Neural cell (in vitro differentiated cells): Measurements from ENCODE around the gene CFAP52. TPM values are rescaled to one million over a fixed set of nuclear protein-coding genes. Genes with fewer than 3 reads are reported as not detected.

Experiments used
- H2AFZ ChIP-seq: fragments of 200-600, 300-800 bp; sonication (generic), shearing (Covaris generic); 2 replicates; pipeline ENCODE4 v1.6.0; 2014; ENCODE audit warnings: low read depth, mild to moderate bottlenecking, antibody characterized with exemption, low read length, moderate library complexity
- H3F3A ChIP-seq: fragments of 200-600 bp; shearing (Covaris generic); 2 replicates; pipeline ENCODE4 v1.6.1; 2016; ENCODE audit warnings: mild to moderate bottlenecking, moderate library complexity, mixed read lengths, antibody characterized with exemption, low read length; ENCODE audit not compliant: insufficient read depth, poor library complexity, severe bottlenecking
- H3K27ac ChIP-seq: fragments of 200-600, 300-800 bp; sonication (generic), shearing (Covaris generic); 2 replicates; pipeline ENCODE4 v1.5.1; 2014; ENCODE audit warnings: mild to moderate bottlenecking, low read length, moderate library complexity
- H3K27me3 ChIP-seq: fragments of 300-800, 200-600 bp; sonication (generic), shearing (Covaris generic); 2 replicates; pipeline ENCODE4 v1.6.0; 2014; ENCODE audit warnings: mild to moderate bottlenecking, low read depth, low read length, moderate library complexity; ENCODE audit not compliant: insufficient read depth
- H3K36me3 ChIP-seq: fragments of 300-800, 200-600 bp; sonication (generic), shearing (Covaris generic); 2 replicates; pipeline ENCODE4 v1.5.1; 2014; ENCODE audit warnings: mild to moderate bottlenecking, antibody characterized with exemption, low read length, moderate library complexity; ENCODE audit not compliant: insufficient read depth
- H3K4me2 ChIP-seq: fragments of 300-800, 200-600 bp; sonication (generic), shearing (Covaris generic); 2 replicates; pipeline ENCODE4 v1.6.0; 2014; ENCODE audit warnings: mild to moderate bottlenecking, low read length
- H3K4me3 ChIP-seq: fragments of 300-800, 200-600 bp; sonication (generic), shearing (Covaris generic); 2 replicates; pipeline ENCODE4 v1.5.1; 2014; ENCODE audit warnings: mild to moderate bottlenecking, low read length, moderate library complexity
- H3K79me2 ChIP-seq: fragments of 200-600 bp; shearing (Covaris generic); replicated peaks from 2 replicates; pipeline ENCODE4 v1.6.0; 2014; ENCODE audit warnings: mild to moderate bottlenecking, low read length, moderate library complexity; ENCODE audit not compliant: insufficient read depth
- H3K9ac ChIP-seq: fragments of 300-800, 200-600 bp; sonication (generic), shearing (Covaris generic); 2 replicates; pipeline ENCODE4 v1.6.1; 2016; ENCODE audit warnings: mild to moderate bottlenecking, low read length, mixed read lengths
- H3K9me2 ChIP-seq: fragments of 200-600 bp; shearing (Covaris generic); 2 replicates; pipeline ENCODE4 v1.6.1; 2016; ENCODE audit warnings: mild to moderate bottlenecking, low read length, mixed read lengths; ENCODE audit not compliant: insufficient read depth
- H3K9me3 ChIP-seq: fragments of 200-600, 300-800 bp; sonication (generic), shearing (Covaris generic); 2 replicates; pipeline ENCODE4 v1.6.1; 2016; ENCODE audit warnings: mild to moderate bottlenecking, mixed run types, low read length, moderate library complexity, mixed read lengths
- H4K20me1 ChIP-seq: fragments of 200-600 bp; shearing (Covaris generic); 2 replicates; pipeline ENCODE4 v1.6.1; 2016; ENCODE audit warnings: mild to moderate bottlenecking, mixed run types; ENCODE audit not compliant: insufficient read depth
- EP300 ChIP-seq: fragments of 450-650 bp; conservative IDR thresholded peaks from 2 replicates; pipeline ENCODE4 v1.6.1; 2014; ENCODE audit warnings: antibody characterized with exemption, mild to moderate bottlenecking, moderate library complexity; ENCODE audit not compliant: poor library complexity, severe bottlenecking
- EZH2 ChIP-seq: fragments of 200-600, 300-800 bp; shearing (Covaris generic), sonication (generic); IDR thresholded peaks from 2 replicates; pipeline ENCODE4 v1.6.1; 2014; ENCODE audit warnings: antibody characterized with exemption, low read length, borderline replicate concordance, mild to moderate bottlenecking; ENCODE audit not compliant: insufficient read depth, poor library complexity, severe bottlenecking
- POLR2AphosphoS5 ChIP-seq: IDR thresholded peaks from 2 replicates; pipeline ENCODE4 v1.6.1; 2012
- RAD21 ChIP-seq: fragments of 450-650 bp; conservative IDR thresholded peaks from 2 replicates; pipeline ENCODE4 v1.6.1; 2014; ENCODE audit warnings: antibody characterized with exemption, mild to moderate bottlenecking, moderate library complexity
- SMC3 ChIP-seq: fragments of 450-650 bp; conservative IDR thresholded peaks from 2 replicates; pipeline ENCODE4 v1.6.1; 2014; ENCODE audit warnings: antibody characterized with exemption, mild to moderate bottlenecking, moderate library complexity; ENCODE audit not compliant: poor library complexity
- TAF1 ChIP-seq: IDR thresholded peaks from 2 replicates; pipeline ENCODE4 v1.6.1; 2012; ENCODE audit warnings: low read depth
- polyA plus RNA-seq: library from polyadenylated mRNA; depleted of rRNA; stranded (reverse); fragments of >200 nt; gene quantifications from 2 replicates; pipeline ENCODE4 v1.2.3, GENCODE V29; 2014
- TF ChIP-seq, protein P1 (sequence below): fragments of 450-650 bp; IDR thresholded peaks from 2 replicates; pipeline ENCODE4 v1.5.1; 2014; ENCODE audit warnings: antibody characterized with exemption, mild to moderate bottlenecking, moderate library complexity; ENCODE audit not compliant: poor library complexity, severe bottlenecking
- TF ChIP-seq, protein P2 (sequence below): IDR thresholded peaks from 2 replicates; pipeline ENCODE4 v1.6.1; 2012; ENCODE audit warnings: borderline replicate concordance

Gene CFAP52
- polyA plus RNA-seq, 1 donor from 2014 or later, result 1.9 TPM

DNA sequence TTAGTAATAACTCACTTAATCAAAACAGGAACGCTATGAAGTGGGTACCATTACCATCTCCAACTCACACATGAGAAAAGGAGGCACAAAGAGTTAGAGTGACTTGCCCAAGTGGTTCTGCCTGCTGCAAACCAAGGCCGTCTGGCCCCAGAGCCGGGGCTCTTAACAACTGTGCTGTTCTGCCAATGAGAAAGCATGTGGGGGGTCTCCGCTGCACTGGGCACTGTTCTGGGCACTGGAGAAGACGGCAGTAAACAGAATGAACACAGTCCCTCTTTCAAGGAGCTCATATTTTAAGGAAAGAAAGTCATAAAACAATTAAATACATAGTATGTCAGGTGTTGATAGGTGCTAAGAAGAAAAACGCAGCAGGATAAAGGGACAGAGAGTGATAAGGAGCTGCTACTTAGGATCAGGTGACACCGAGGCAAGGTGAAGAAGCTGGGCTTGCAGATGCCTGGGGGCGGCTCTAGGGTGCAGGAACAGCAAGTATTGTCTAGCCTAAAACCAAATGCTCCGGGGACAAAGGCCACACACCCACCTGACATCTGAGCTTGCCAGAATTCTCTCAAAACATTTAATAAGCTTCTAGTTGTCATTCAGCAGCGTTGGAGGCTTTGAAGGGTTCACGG lies 7.4 kb upstream of the CFAP52 start:
- H3K9ac ChIP-seq, result no peak overlapping the region
- no peaks in the 10 kb centered on the region for H3K9me2 ChIP-seq
- TF ChIP-seq EZH2, result no peak
- TF ChIP-seq RAD21, result no peak
- no peak for TF ChIP-seq POLR2AphosphoS5
- TF ChIP-seq TAF1, result no peak
- TF ChIP-seq, protein P1, sequence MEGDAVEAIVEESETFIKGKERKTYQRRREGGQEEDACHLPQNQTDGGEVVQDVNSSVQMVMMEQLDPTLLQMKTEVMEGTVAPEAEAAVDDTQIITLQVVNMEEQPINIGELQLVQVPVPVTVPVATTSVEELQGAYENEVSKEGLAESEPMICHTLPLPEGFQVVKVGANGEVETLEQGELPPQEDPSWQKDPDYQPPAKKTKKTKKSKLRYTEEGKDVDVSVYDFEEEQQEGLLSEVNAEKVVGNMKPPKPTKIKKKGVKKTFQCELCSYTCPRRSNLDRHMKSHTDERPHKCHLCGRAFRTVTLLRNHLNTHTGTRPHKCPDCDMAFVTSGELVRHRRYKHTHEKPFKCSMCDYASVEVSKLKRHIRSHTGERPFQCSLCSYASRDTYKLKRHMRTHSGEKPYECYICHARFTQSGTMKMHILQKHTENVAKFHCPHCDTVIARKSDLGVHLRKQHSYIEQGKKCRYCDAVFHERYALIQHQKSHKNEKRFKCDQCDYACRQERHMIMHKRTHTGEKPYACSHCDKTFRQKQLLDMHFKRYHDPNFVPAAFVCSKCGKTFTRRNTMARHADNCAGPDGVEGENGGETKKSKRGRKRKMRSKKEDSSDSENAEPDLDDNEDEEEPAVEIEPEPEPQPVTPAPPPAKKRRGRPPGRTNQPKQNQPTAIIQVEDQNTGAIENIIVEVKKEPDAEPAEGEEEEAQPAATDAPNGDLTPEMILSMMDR, result no peak
- TF ChIP-seq, protein P2, sequence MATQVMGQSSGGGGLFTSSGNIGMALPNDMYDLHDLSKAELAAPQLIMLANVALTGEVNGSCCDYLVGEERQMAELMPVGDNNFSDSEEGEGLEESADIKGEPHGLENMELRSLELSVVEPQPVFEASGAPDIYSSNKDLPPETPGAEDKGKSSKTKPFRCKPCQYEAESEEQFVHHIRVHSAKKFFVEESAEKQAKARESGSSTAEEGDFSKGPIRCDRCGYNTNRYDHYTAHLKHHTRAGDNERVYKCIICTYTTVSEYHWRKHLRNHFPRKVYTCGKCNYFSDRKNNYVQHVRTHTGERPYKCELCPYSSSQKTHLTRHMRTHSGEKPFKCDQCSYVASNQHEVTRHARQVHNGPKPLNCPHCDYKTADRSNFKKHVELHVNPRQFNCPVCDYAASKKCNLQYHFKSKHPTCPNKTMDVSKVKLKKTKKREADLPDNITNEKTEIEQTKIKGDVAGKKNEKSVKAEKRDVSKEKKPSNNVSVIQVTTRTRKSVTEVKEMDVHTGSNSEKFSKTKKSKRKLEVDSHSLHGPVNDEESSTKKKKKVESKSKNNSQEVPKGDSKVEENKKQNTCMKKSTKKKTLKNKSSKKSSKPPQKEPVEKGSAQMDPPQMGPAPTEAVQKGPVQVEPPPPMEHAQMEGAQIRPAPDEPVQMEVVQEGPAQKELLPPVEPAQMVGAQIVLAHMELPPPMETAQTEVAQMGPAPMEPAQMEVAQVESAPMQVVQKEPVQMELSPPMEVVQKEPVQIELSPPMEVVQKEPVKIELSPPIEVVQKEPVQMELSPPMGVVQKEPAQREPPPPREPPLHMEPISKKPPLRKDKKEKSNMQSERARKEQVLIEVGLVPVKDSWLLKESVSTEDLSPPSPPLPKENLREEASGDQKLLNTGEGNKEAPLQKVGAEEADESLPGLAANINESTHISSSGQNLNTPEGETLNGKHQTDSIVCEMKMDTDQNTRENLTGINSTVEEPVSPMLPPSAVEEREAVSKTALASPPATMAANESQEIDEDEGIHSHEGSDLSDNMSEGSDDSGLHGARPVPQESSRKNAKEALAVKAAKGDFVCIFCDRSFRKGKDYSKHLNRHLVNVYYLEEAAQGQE, result no peak
- TF ChIP-seq SMC3, result no peak
- peaks cover 4% of the 10 kb centered on the region for H3K36me3 ChIP-seq
- no peak overlapping the region for H3K27ac ChIP-seq
- no peaks in the 10 kb centered on the region for H3F3A ChIP-seq
- no peaks in the 10 kb centered on the region for H3K27me3 ChIP-seq
- no peaks in the 10 kb centered on the region for H3K79me2 ChIP-seq
- H2AFZ ChIP-seq, result no peak overlapping the region
- no peaks in the 10 kb centered on the region for H4K20me1 ChIP-seq
- no peaks in the 10 kb centered on the region for H3K9me3 ChIP-seq
- H3K4me2 ChIP-seq, result no peak overlapping the region
- H3K4me3 ChIP-seq, result no peak overlapping the region

DNA sequence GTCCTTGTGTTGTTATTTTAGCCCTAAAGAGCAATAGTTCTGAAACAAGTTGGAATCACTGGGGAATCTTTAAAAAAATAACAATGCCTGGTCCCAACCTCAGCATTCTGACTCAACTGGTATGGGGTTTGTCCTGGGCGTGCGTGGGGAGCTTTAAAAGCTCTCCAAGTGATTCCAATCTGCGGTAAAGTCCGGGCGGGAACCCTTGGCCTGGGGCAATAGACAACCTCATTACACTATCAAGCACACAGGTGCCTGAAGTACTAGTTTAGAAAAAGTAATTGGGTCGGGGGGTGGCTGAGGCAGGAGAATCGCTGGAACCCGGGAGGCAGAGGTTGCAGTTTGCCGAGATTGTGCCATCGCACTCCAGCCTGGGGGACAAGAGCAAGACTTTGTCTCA lies 5.2 kb upstream of the CFAP52 start:
- Histone ChIP-seq H3K4me2 (no peak overlapping the region), H2AFZ (no peak overlapping the region), H3K9me3 (no peaks in the 10 kb centered on the region), H3K9ac (no peak overlapping the region), H3K36me3 (peaks cover 4% of the 10 kb centered on the region), H3K9me2 (no peaks in the 10 kb centered on the region), H3F3A (no peaks in the 10 kb centered on the region), H3K4me3 (no peak overlapping the region), H3K79me2 (no peaks in the 10 kb centered on the region), H3K27me3 (no peaks in the 10 kb centered on the region), H4K20me1 (no peaks in the 10 kb centered on the region), H3K27ac (no peak overlapping the region)
- TF ChIP-seq EP300 (no peak), TAF1 (no peak)
- TF ChIP-seq, protein P2, result no peak
